HG03196 (cell line): Measurements from ENCODE around the gene PFDN5.
A peak's percentile ranks its signal among the peaks of the same experiment; 100 is the strongest.

ENCODE experiments used
- ATAC-seq: cut with Tn5 transposase; IDR thresholded peaks from one replicate; pipeline ENCODE4 v1.9.1; 2021; ENCODE audit not compliant: unreplicated experiment

Gene PFDN5

GRCh38 chr12:53295070-53295890 is at the start of gene PFDN5:
TSS of gene PFDN5 (plus strand) at chr12:53295542. CDS start at chr12:53295568, 26 bp downstream.
- peak; percentile 84 for ATAC-seq

- ATAC-seq: peak; percentile 65
Measured at GRCh38 chr12:53251477-53252348, 43.6 kb upstream of the PFDN5 start.

- ATAC-seq: peak; percentile 8
Measured at GRCh38 chr12:53252349-53252916, 42.9 kb upstream of the PFDN5 start.

GRCh38 chr12:53253298-53253697 is 42.0 kb upstream of the PFDN5 start:
- no peak for ATAC-seq

GRCh38 chr12:53254816-53255545 is 40.4 kb upstream of the PFDN5 start:
- ATAC-seq: no peak

- ATAC-seq: no peak
Measured at GRCh38 chr12:53255996-53256395, 39.3 kb upstream of the PFDN5 start.

- no peak for ATAC-seq
Measured at GRCh38 chr12:53258541-53259539, 36.5 kb upstream of the PFDN5 start.

- no peak for ATAC-seq
Measured at GRCh38 chr12:53259891-53260290, 35.5 kb upstream of the PFDN5 start.

GRCh38 chr12:53265783-53266182 is 29.6 kb upstream of the PFDN5 start:
- ATAC-seq: no peak

- ATAC-seq: no peak
Measured at GRCh38 chr12:53267306-53267998, 27.9 kb upstream of the PFDN5 start.

GRCh38 chr12:53267999-53268629 is 27.2 kb upstream of the PFDN5 start, which contains the start of gene ESPL1:
TSS of gene ESPL1 (plus strand) at chr12:53268299. CDS start at chr12:53268767, 468 bp downstream.
- ATAC-seq: peak; percentile 83

- no peak for ATAC-seq
Measured at GRCh38 chr12:53268630-53269562, 26.4 kb upstream of the PFDN5 start.

GRCh38 chr12:53274445-53274844 is 20.9 kb upstream of the PFDN5 start:
- no peak for ATAC-seq

GRCh38 chr12:53276511-53276910 is 18.8 kb upstream of the PFDN5 start:
- no peak for ATAC-seq

- no peak for ATAC-seq
Measured at GRCh38 chr12:53277981-53278380, 17.4 kb upstream of the PFDN5 start.

- ATAC-seq: no peak
Measured at GRCh38 chr12:53279283-53279869, 16.0 kb upstream of the PFDN5 start.

GRCh38 chr12:53279888-53280498 is 15.3 kb upstream of the PFDN5 start:
- ATAC-seq: no peak
